PC-3 (cell line): ENCODE measurements around the gene PPCDC. TPM values are rescaled to one million over a fixed set of nuclear protein-coding genes. Genes with fewer than 3 reads are reported as not detected.

Source experiments
- ATAC-seq: fragments of 200-7000 bp; cut with Tn5 transposase; 2 replicates; pipeline ENCODE4 v1.9.1; 2020; ENCODE audit warnings: mild to moderate bottlenecking, moderate library complexity
- BruUV-seq: library from RNA; stranded (reverse); fragments of 400-500 nt; replicated peaks from 2 replicates; lab custom pipeline; 2021; lab: Mats Ljungman, UMichigan
- CTCF ChIA-PET: fragments of 300-600 bp; sonication (Branson Sonifier 250); formaldehyde crosslinking; loops from one replicate; lab custom pipeline; 2022; ENCODE audit warnings: antibody characterized with exemption; lab: Charles Lee
- POLR2A ChIA-PET: fragments of 300-600 bp; sonication (Branson Sonifier 250); formaldehyde crosslinking; loops from one replicate; lab custom pipeline; 2022; ENCODE audit warnings: antibody characterized with exemption; ENCODE audit not compliant: unreplicated experiment; lab: Charles Lee
- DNase-seq: peaks from one replicate; pipeline ENCODE4 v3.0.0-alpha.2; 2015
- H2AFZ ChIP-seq: fragments of 300-600 bp; sonication (generic); 2 replicates; pipeline ENCODE4 v1.6.0; 2016; ENCODE audit warnings: antibody characterized with exemption, low read length
- H3F3A ChIP-seq: fragments of 300-600 bp; sonication (generic); one replicate; pipeline ENCODE4 v1.6.0; 2017; ENCODE audit warnings: antibody characterized with exemption, low read length, control low read depth, mild to moderate bottlenecking; ENCODE audit not compliant: unreplicated experiment
- H3K27ac ChIP-seq: fragments of 300-600 bp; sonication (generic); 2 replicates; pipeline ENCODE4 v1.5.1; 2016; ENCODE audit warnings: mild to moderate bottlenecking, low read length
- H3K27me3 ChIP-seq: fragments of 300-600 bp; sonication (generic); 2 replicates; pipeline ENCODE4 v1.6.1; 2016; ENCODE audit warnings: low read length, mixed read lengths
- H3K36me3 ChIP-seq: fragments of 300-600 bp; sonication (generic); 2 replicates; pipeline ENCODE4 v1.6.1; 2016; ENCODE audit warnings: low read depth, mixed run types, low read length, mixed read lengths
- H3K4me1 ChIP-seq: fragments of 300-600 bp; sonication (generic); 2 replicates; pipeline ENCODE4 v1.5.1; 2016; ENCODE audit warnings: low read length; ENCODE audit not compliant: insufficient read depth
- H3K4me2 ChIP-seq: fragments of 300-600 bp; sonication (generic); 2 replicates; pipeline ENCODE4 v1.6.0; 2016; ENCODE audit warnings: low read length
- H3K4me3 ChIP-seq: fragments of 300-600 bp; sonication (generic); 2 replicates; pipeline ENCODE4 v1.5.1; 2016; ENCODE audit warnings: mild to moderate bottlenecking, low read length, mixed read lengths
- H3K79me2 ChIP-seq: fragments of 300-600 bp; sonication (generic); 2 replicates; pipeline ENCODE4 v1.6.1; 2017; ENCODE audit warnings: low read length, mixed read lengths
- H3K9ac ChIP-seq: fragments of 300-600 bp; sonication (generic); 2 replicates; pipeline ENCODE4 v1.6.0; 2016; ENCODE audit warnings: mild to moderate bottlenecking, low read length
- H3K9me2 ChIP-seq: fragments of 300-600 bp; sonication (generic); replicated peaks from 2 replicates; pipeline ENCODE4 v1.6.1; 2016; ENCODE audit warnings: mixed run types, low read length, mixed read lengths
- H3K9me3 ChIP-seq: fragments of 300-600 bp; sonication (generic); 2 replicates; pipeline ENCODE4 v1.6.1; 2016; ENCODE audit warnings: low read length, mixed read lengths
- H4K20me1 ChIP-seq: fragments of 300-600 bp; sonication (generic); 2 replicates; pipeline ENCODE4 v1.6.1; 2016; ENCODE audit warnings: low read length, mixed read lengths
- EZH2 ChIP-seq: fragments of 300-600 bp; sonication (generic); IDR thresholded peaks from one replicate; pipeline ENCODE4 v1.6.1; 2017; ENCODE audit warnings: antibody characterized with exemption, mild to moderate bottlenecking, low read length; ENCODE audit not compliant: unreplicated experiment
- EZH2phosphoT487 ChIP-seq: fragments of 300-600 bp; sonication (generic); IDR thresholded peaks from 2 replicates; pipeline ENCODE4 v1.6.1; 2018; ENCODE audit warnings: mild to moderate bottlenecking, antibody characterized with exemption, low read length, borderline replicate concordance
- intact Hi-C: fragments of 100-400 bp; cut with micrococcal nuclease; formaldehyde crosslinking; loops from 2 replicates; pipeline ENCODE4 v1.9.0; 2023
- total RNA-seq: library from RNA; depleted of rRNA; stranded (reverse); fragments of >200 nt; gene quantifications from 2 replicates; pipeline ENCODE4 v1.2.3, GENCODE V29; 2014
- TF ChIP-seq, protein P1 (sequence below): fragments of 300-600 bp; sonication (generic); conservative IDR thresholded peaks from 2 replicates; pipeline ENCODE4 v1.5.1; 2017; ENCODE audit warnings: antibody characterized with exemption, low read depth, mild to moderate bottlenecking, low read length

Gene PPCDC
- total RNA-seq, 1 experiment from 2014 or later, result 31.5 TPM

GRCh38 chr15:74982183-74982582, 41.2 kb upstream of the PPCDC start:
- Histone ChIP-seq H2AFZ (no peak overlapping the region), H3K9me2 (no peaks in the 10 kb centered on the region), H3K4me1 (peaks cover 15% of the 10 kb centered on the region), H3F3A (no peaks in the 10 kb centered on the region), H4K20me1 (no peaks in the 10 kb centered on the region), H3K4me2 (no peak overlapping the region), H3K4me3 (no peak overlapping the region), H3K27ac (no peak overlapping the region), H3K9me3 (no peaks in the 10 kb centered on the region), H3K9ac (no peak overlapping the region), H3K36me3 (no peaks in the 10 kb centered on the region), H3K27me3 (no peaks in the 10 kb centered on the region), H3K79me2 (no peaks in the 10 kb centered on the region)
- POLR2A ChIA-PET, result no interaction called here
- intact Hi-C loops, result no loop called here
- DNase-seq (no peak), ATAC-seq (no peak)
- TF ChIP-seq, protein P1, sequence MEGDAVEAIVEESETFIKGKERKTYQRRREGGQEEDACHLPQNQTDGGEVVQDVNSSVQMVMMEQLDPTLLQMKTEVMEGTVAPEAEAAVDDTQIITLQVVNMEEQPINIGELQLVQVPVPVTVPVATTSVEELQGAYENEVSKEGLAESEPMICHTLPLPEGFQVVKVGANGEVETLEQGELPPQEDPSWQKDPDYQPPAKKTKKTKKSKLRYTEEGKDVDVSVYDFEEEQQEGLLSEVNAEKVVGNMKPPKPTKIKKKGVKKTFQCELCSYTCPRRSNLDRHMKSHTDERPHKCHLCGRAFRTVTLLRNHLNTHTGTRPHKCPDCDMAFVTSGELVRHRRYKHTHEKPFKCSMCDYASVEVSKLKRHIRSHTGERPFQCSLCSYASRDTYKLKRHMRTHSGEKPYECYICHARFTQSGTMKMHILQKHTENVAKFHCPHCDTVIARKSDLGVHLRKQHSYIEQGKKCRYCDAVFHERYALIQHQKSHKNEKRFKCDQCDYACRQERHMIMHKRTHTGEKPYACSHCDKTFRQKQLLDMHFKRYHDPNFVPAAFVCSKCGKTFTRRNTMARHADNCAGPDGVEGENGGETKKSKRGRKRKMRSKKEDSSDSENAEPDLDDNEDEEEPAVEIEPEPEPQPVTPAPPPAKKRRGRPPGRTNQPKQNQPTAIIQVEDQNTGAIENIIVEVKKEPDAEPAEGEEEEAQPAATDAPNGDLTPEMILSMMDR, result no peak
- TF ChIP-seq EZH2phosphoT487, result no peak
- TF ChIP-seq EZH2, result no peak
- BruUV-seq, result no TSS peak
- CTCF ChIA-PET, result interaction anchor here (0.6 kb wide), 1 partner anchor 213 kb away, joined by 5 read pairs; no protein-coding TSS in a partner anchor

- Histone ChIP-seq H3K9me2 (no peaks in the 10 kb centered on the region), H3K79me2 (no peaks in the 10 kb centered on the region), H4K20me1 (no peaks in the 10 kb centered on the region), H3K9me3 (no peaks in the 10 kb centered on the region), H2AFZ (no peak overlapping the region), H3K4me2 (no peak overlapping the region), H3K27me3 (no peaks in the 10 kb centered on the region), H3K4me1 (peaks cover 10% of the 10 kb centered on the region), H3F3A (no peaks in the 10 kb centered on the region), H3K36me3 (no peaks in the 10 kb centered on the region), H3K9ac (no peak overlapping the region), H3K4me3 (no peak overlapping the region), H3K27ac (no peak overlapping the region)
- TF ChIP-seq, protein P1, result no peak
- no peak for TF ChIP-seq EZH2
- intact Hi-C loops, result no loop called here
- CTCF ChIA-PET, result no interaction called here
- BruUV-seq, result no TSS peak
- no peak; the same call in 1 of the 2 replicates for ATAC-seq
- DNase-seq, result peak; percentile 56
- POLR2A ChIA-PET, result no interaction called here
Observed at GRCh38 chr15:74983725-74984231, 39.6 kb upstream of the PPCDC start.

DNA sequence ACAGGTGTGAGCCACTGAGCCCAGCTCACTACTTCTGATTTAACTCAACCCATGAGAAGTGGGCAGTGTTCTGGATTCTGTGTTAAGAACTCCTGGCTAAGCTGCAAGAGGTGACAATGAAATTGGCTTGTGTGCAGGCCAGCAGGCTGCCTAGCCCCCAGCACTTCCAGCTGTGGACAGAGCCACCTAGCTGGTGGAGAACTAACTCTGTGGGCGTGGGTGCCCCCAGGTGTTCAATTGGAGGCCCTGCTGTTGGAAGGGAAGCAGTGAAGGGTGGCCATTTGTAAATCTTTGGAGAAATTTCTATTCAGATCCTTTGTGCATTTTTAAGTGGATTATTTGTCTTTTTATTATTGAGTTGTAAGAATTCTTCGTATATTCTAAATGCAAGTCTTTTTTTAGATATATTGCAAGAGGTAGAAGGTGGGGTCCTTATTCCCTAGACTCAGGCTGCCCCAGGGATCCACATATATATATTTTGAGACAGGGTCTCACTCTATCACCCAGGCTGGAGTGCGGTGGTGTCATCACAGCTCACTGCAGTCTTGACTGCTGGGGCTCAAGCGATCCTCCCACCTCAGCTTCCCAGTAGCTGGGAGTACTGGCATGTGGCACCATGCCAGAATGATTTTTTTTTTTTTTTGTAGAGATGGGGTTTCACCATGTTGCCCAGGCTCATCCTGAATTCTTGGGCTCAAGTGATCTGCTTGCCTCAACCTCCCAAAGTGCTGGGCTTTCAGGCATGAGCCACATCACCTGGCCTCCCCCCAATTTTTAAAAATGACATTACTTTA, 35.2 kb upstream of the PPCDC start:
- no peaks in the 10 kb centered on the region for H4K20me1 ChIP-seq
- no peaks in the 10 kb centered on the region for H3K79me2 ChIP-seq
- DNase-seq, result peak; percentile 74
- H3K36me3 ChIP-seq, result no peaks in the 10 kb centered on the region
- no peaks in the 10 kb centered on the region for H3K9me3 ChIP-seq
- intact Hi-C loops, result no loop called here
- H3K4me1 ChIP-seq, result peaks cover 8% of the 10 kb centered on the region
- no peak overlapping the region for H2AFZ ChIP-seq
- no peaks in the 10 kb centered on the region for H3F3A ChIP-seq
- peak; percentile 94 for ATAC-seq
- H3K9me2 ChIP-seq, result no peaks in the 10 kb centered on the region
- no peak overlapping the region for H3K9ac ChIP-seq
- POLR2A ChIA-PET, result interaction anchor here (0.6 kb wide), 1 partner anchor 27 kb away, joined by 3 read pairs; no protein-coding TSS in a partner anchor
- BruUV-seq, result no TSS peak
- H3K4me2 ChIP-seq, result no peak overlapping the region
- H3K27ac ChIP-seq, result no peak overlapping the region
- no peak overlapping the region for H3K4me3 ChIP-seq
- TF ChIP-seq, protein P1, result peak; percentile 82
- no peak for TF ChIP-seq EZH2
- H3K27me3 ChIP-seq, result no peaks in the 10 kb centered on the region; the same call in 1 of the 2 replicates
- CTCF ChIA-PET, result interaction anchor here (1.1 kb wide), 1 partner anchor 31 kb away, joined by 5 read pairs; the partner anchor contains the start of gene RPP25
